ENCODE data around the gene KIR2DL1. TPM values are rescaled to one million over a fixed set of nuclear protein-coding genes. Genes with fewer than 3 reads are reported as not detected.
"Not testable (repeated sequence)": the region's sequence is repeated elsewhere in the genome, so short reads cannot be mapped to it uniquely, and the experiment has no call there.

Gene KIR2DL1
- total RNA-seq, 1 donor from 2014 or later = not detected

- DNase-seq; H3K27me3 Mint-ChIP-seq; H3K36me3 Mint-ChIP-seq (ENCODE audit: low read depth); CTCF ChIA-PET; H3K4me3 Mint-ChIP-seq; H3K9me3 Mint-ChIP-seq; H3K27ac Mint-ChIP-seq; POLR2A ChIA-PET; intact Hi-C loops (cut with micrococcal nuclease); ATAC-seq (ENCODE audit: low read depth); H3K4me1 Mint-ChIP-seq: not testable (repeated sequence)
Observed at GRCh38 chr19:54750276-54750675, 19.3 kb upstream of the KIR2DL1 start.

- CTCF ChIA-PET; H3K4me3 Mint-ChIP-seq; ATAC-seq (ENCODE audit: low read depth); intact Hi-C loops (cut with micrococcal nuclease); H3K9me3 Mint-ChIP-seq; H3K4me1 Mint-ChIP-seq; H3K27me3 Mint-ChIP-seq; H3K27ac Mint-ChIP-seq; H3K36me3 Mint-ChIP-seq (ENCODE audit: low read depth); POLR2A ChIA-PET; DNase-seq: not testable (repeated sequence)
Observed at GRCh38 chr19:54756204-54757110, 13.1 kb upstream of the KIR2DL1 start.

- CTCF ChIA-PET; H3K36me3 Mint-ChIP-seq (ENCODE audit: low read depth); ATAC-seq (ENCODE audit: low read depth); POLR2A ChIA-PET; intact Hi-C loops (cut with micrococcal nuclease); DNase-seq; H3K27ac Mint-ChIP-seq; H3K27me3 Mint-ChIP-seq; H3K4me1 Mint-ChIP-seq; H3K9me3 Mint-ChIP-seq; H3K4me3 Mint-ChIP-seq: not testable (repeated sequence)
Observed at GRCh38 chr19:54758577-54758976, 11.0 kb upstream of the KIR2DL1 start.

GRCh38 chr19:54764219-54764618, 5.4 kb upstream of the KIR2DL1 start:
- DNase-seq; H3K4me3 Mint-ChIP-seq; H3K27ac Mint-ChIP-seq; intact Hi-C loops (cut with micrococcal nuclease); H3K4me1 Mint-ChIP-seq; CTCF ChIA-PET; H3K9me3 Mint-ChIP-seq; ATAC-seq (ENCODE audit: low read depth); H3K27me3 Mint-ChIP-seq; H3K36me3 Mint-ChIP-seq (ENCODE audit: low read depth); POLR2A ChIA-PET: not testable (repeated sequence)

GRCh38 chr19:54766464-54766863, 3.1 kb upstream of the KIR2DL1 start:
- CTCF ChIA-PET; H3K4me3 Mint-ChIP-seq; H3K4me1 Mint-ChIP-seq; H3K36me3 Mint-ChIP-seq (ENCODE audit: low read depth); ATAC-seq (ENCODE audit: low read depth); H3K27me3 Mint-ChIP-seq; intact Hi-C loops (cut with micrococcal nuclease); H3K27ac Mint-ChIP-seq; DNase-seq; POLR2A ChIA-PET; H3K9me3 Mint-ChIP-seq: not testable (repeated sequence)

DNA sequence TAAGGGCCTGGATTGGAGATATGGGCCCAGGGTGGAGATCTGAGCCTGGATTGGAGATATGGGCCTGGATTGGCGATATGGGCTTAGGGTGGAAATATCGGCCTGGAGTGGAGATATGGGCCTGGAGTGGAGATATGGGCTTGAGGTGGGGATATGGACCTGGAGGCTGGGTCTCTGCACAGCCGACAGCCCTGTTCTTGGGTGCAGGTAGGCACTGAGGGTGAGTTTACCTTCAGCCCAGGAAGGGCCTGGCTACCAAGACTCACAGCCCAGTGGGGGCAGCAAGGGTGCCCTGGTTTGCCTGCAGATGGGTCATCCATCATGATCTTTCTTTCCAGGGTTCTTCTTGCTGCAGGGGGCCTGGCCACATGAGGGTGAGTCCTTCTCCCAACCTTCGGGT, 918 bp downstream of the KIR2DL1 start:
- H3K9me3 Mint-ChIP-seq; H3K27me3 Mint-ChIP-seq; H3K36me3 Mint-ChIP-seq (ENCODE audit: low read depth); CTCF ChIA-PET; H3K4me1 Mint-ChIP-seq; H3K27ac Mint-ChIP-seq; ATAC-seq (ENCODE audit: low read depth); POLR2A ChIA-PET; intact Hi-C loops (cut with micrococcal nuclease); H3K4me3 Mint-ChIP-seq; DNase-seq: not testable (repeated sequence)

GRCh38 chr19:54771018-54771960, 1.7 kb downstream of the KIR2DL1 start:
- H3K9me3 Mint-ChIP-seq; intact Hi-C loops (cut with micrococcal nuclease); H3K27ac Mint-ChIP-seq; ATAC-seq (ENCODE audit: low read depth); POLR2A ChIA-PET; DNase-seq; H3K36me3 Mint-ChIP-seq (ENCODE audit: low read depth); CTCF ChIA-PET; H3K4me1 Mint-ChIP-seq; H3K4me3 Mint-ChIP-seq: not testable (repeated sequence)
- peaks cover 11% of the 10 kb centered on the region for H3K27me3 Mint-ChIP-seq

- intact Hi-C loops (cut with micrococcal nuclease); H3K4me3 Mint-ChIP-seq; ATAC-seq (ENCODE audit: low read depth); H3K36me3 Mint-ChIP-seq (ENCODE audit: low read depth); POLR2A ChIA-PET; H3K4me1 Mint-ChIP-seq; CTCF ChIA-PET; DNase-seq; H3K27ac Mint-ChIP-seq; H3K9me3 Mint-ChIP-seq; H3K27me3 Mint-ChIP-seq: not testable (repeated sequence)
Observed at GRCh38 chr19:54772666-54773065, 3.1 kb downstream of the KIR2DL1 start.

GRCh38 chr19:54775095-54775815, 5.7 kb downstream of the KIR2DL1 start:
- intact Hi-C loops (cut with micrococcal nuclease) = not testable (repeated sequence)

GRCh38 chr19:54775830-54776229, 6.2 kb downstream of the KIR2DL1 start:
- H3K9me3 Mint-ChIP-seq; H3K4me1 Mint-ChIP-seq; H3K27ac Mint-ChIP-seq; ATAC-seq (ENCODE audit: low read depth); H3K36me3 Mint-ChIP-seq (ENCODE audit: low read depth); CTCF ChIA-PET; H3K27me3 Mint-ChIP-seq; intact Hi-C loops (cut with micrococcal nuclease); DNase-seq; H3K4me3 Mint-ChIP-seq: not testable (repeated sequence)
- POLR2A ChIA-PET = interaction anchor here (0.6 kb wide), 1 partner anchor 575 kb away, joined by 11 read pairs; the partner anchor contains the start of gene RPS9

More at GRCh38 chr19:54775095-54775815, 5.7 kb downstream of the KIR2DL1 start:
- H3K27me3 Mint-ChIP-seq; H3K9me3 Mint-ChIP-seq; H3K4me1 Mint-ChIP-seq; POLR2A ChIA-PET; H3K27ac Mint-ChIP-seq; H3K4me3 Mint-ChIP-seq; H3K36me3 Mint-ChIP-seq (ENCODE audit: low read depth); ATAC-seq (ENCODE audit: low read depth); CTCF ChIA-PET; DNase-seq: not testable (repeated sequence)

DNA sequence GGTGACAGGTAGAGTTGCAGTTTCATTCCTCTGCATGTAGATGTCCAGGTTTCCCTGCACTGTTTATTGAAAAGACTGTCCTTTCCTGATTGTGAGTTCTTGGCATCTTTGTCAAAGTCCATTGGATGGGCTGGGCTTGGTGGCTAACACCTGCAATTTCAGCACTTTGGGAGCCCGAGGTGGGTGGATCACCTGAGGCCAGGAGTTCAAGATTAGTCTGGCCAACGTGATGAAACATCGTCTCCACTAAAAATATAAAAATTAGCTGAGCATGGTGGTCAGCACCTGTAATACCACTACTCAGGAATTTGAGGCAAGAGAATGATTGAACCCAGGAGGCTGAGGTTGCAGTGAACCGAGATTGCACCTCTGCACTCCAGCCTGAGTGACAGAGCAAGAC, 8.3 kb downstream of the KIR2DL1 start:
- H3K4me3 Mint-ChIP-seq; intact Hi-C loops (cut with micrococcal nuclease); ATAC-seq (ENCODE audit: low read depth); H3K36me3 Mint-ChIP-seq (ENCODE audit: low read depth); H3K4me1 Mint-ChIP-seq; H3K9me3 Mint-ChIP-seq; H3K27me3 Mint-ChIP-seq; H3K27ac Mint-ChIP-seq; CTCF ChIA-PET; DNase-seq; POLR2A ChIA-PET: not testable (repeated sequence)

All from activated B cell treated with CpG ODN at 0.5 μM for 24 hours (primary cell).